ENCODE results near the gene CCDC149. TPM values are rescaled to one million over a fixed set of nuclear protein-coding genes. Genes with fewer than 3 reads are reported as not detected.

CCDC149 gene
- total RNA-seq, 1 experiment from 2014 or later, result 3.6 TPM

DNA sequence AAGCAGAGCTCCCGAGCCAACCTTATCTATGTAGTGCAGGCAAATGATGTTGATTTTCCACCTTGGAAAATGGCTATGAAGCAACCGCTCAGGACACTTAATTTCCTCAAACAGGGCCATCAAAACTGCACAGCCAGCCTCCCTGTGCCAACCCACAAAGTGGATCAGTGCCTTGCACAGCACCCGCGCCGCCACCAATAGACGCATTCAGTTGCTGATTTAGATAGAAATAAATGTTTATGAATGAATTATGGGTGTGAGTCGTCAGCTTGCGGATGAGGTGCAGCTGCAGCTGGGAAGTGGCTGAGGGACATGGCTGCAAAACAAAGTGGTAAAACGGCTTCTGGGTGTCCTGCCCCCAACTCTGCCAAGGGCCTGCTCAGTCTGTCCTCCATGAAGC is 70.5 kb downstream of the CCDC149 start:
- TF ChIP-seq SIN3A (IDR thresholded peaks at IDR 0.05; ENCODE audit: borderline replicate concordance, insufficient read depth, low read depth, low read length) (no peak), TCF7L2 (IDR thresholded peaks at IDR 0.05; ENCODE audit: low read depth, low read length) (no peak), POLR2AphosphoS5 (IDR thresholded peaks at IDR 0.05; ENCODE audit: low read depth, low read length) (no peak)
- TF ChIP-seq, protein P1, sequence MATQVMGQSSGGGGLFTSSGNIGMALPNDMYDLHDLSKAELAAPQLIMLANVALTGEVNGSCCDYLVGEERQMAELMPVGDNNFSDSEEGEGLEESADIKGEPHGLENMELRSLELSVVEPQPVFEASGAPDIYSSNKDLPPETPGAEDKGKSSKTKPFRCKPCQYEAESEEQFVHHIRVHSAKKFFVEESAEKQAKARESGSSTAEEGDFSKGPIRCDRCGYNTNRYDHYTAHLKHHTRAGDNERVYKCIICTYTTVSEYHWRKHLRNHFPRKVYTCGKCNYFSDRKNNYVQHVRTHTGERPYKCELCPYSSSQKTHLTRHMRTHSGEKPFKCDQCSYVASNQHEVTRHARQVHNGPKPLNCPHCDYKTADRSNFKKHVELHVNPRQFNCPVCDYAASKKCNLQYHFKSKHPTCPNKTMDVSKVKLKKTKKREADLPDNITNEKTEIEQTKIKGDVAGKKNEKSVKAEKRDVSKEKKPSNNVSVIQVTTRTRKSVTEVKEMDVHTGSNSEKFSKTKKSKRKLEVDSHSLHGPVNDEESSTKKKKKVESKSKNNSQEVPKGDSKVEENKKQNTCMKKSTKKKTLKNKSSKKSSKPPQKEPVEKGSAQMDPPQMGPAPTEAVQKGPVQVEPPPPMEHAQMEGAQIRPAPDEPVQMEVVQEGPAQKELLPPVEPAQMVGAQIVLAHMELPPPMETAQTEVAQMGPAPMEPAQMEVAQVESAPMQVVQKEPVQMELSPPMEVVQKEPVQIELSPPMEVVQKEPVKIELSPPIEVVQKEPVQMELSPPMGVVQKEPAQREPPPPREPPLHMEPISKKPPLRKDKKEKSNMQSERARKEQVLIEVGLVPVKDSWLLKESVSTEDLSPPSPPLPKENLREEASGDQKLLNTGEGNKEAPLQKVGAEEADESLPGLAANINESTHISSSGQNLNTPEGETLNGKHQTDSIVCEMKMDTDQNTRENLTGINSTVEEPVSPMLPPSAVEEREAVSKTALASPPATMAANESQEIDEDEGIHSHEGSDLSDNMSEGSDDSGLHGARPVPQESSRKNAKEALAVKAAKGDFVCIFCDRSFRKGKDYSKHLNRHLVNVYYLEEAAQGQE (IDR thresholded peaks at IDR 0.05; ENCODE audit: insufficient read depth in 1 of 2, low read depth in 2 of 2, low read length in 1 of 2), result no peak
- TF ChIP-seq, protein P2, sequence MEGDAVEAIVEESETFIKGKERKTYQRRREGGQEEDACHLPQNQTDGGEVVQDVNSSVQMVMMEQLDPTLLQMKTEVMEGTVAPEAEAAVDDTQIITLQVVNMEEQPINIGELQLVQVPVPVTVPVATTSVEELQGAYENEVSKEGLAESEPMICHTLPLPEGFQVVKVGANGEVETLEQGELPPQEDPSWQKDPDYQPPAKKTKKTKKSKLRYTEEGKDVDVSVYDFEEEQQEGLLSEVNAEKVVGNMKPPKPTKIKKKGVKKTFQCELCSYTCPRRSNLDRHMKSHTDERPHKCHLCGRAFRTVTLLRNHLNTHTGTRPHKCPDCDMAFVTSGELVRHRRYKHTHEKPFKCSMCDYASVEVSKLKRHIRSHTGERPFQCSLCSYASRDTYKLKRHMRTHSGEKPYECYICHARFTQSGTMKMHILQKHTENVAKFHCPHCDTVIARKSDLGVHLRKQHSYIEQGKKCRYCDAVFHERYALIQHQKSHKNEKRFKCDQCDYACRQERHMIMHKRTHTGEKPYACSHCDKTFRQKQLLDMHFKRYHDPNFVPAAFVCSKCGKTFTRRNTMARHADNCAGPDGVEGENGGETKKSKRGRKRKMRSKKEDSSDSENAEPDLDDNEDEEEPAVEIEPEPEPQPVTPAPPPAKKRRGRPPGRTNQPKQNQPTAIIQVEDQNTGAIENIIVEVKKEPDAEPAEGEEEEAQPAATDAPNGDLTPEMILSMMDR (IDR thresholded peaks at IDR 0.05), result no peak
- no peak for DNase-seq (ENCODE audit: low read depth, low spot score)
- H3K27ac ChIP-seq (ENCODE audit: low read length), result no peak overlapping the region
- no peak overlapping the region for H3K4me3 ChIP-seq (ENCODE audit: low read depth in 2 of 2, low read length in 2 of 2)
- POLR2A ChIA-PET, result no interaction called here
- no peaks in the 10 kb centered on the region for H3K36me3 ChIP-seq (ENCODE audit: control insufficient read depth, insufficient read depth, low read length)
- ATAC-seq, result no peak
- in situ Hi-C loops (cut with HindIII; ENCODE audit: low pct_unique_long_range_greater_than_20kb, low sequenced_read_pairs), result no loop called here
- BruUV-seq (replicated peaks), result no TSS peak
- CTCF ChIA-PET, result no interaction called here
- intact Hi-C loops (cut with micrococcal nuclease; ENCODE audit: unreplicated experiment), result no loop called here
- no peaks in the 10 kb centered on the region for H3K9me3 ChIP-seq (ENCODE audit: control insufficient read depth, insufficient read depth, low read depth, low read length)
- H3K4me1 ChIP-seq (ENCODE audit: control insufficient read depth, insufficient read depth, low read length), result no peaks in the 10 kb centered on the region
- no peaks in the 10 kb centered on the region for H3K27me3 ChIP-seq (ENCODE audit: control insufficient read depth, insufficient read depth, low read length)

DNA sequence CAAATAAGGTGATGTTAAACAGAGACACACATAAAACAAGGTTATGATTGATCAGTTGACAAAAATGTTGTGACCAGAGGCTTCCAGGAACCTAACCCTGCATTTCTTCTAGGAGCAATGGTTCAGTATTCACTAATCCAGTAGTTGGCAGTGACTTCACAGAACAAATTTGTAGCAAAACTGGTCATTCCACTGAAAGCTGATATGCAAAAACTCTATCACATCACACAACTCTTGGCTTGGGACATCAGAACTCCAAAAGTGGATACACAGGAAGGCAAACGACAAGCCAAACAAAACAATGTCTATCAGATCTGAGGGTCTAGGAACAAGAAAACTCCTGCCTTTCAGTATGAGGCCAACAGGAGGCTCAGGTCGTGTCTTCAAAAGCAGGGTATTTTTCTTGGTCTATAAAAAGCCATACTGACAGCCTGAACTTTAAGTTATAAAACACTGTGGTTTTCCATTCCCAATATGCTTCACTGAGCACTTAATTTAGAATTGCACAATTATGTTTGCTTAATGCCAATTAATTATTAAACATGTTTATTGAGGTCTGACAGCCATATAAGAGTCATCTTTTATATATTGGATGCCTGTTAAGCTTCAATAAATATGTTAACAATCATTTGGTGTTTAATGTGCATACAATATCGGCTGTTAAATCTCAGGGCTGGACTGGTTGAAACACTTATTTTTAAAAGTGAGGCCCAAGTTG is 71.9 kb downstream of the CCDC149 start:
- Histone ChIP-seq H3K27me3 (ENCODE audit: control insufficient read depth, insufficient read depth, low read length) (no peaks in the 10 kb centered on the region), H3K4me1 (ENCODE audit: control insufficient read depth, insufficient read depth, low read length) (no peaks in the 10 kb centered on the region), H3K36me3 (ENCODE audit: control insufficient read depth, insufficient read depth, low read length) (no peaks in the 10 kb centered on the region), H3K27ac (ENCODE audit: low read length) (no peak overlapping the region), H3K4me3 (ENCODE audit: low read depth in 2 of 2, low read length in 2 of 2) (no peak overlapping the region), H3K9me3 (ENCODE audit: control insufficient read depth, insufficient read depth, low read depth, low read length) (no peaks in the 10 kb centered on the region)
- POLR2A ChIA-PET, result no interaction called here
- intact Hi-C loops (cut with micrococcal nuclease; ENCODE audit: unreplicated experiment) (no loop called here), in situ Hi-C loops (cut with HindIII; ENCODE audit: low pct_unique_long_range_greater_than_20kb, low sequenced_read_pairs) (no loop called here)
- DNase-seq (ENCODE audit: low read depth, low spot score) (no peak), ATAC-seq (no peak)
- no TSS peak for BruUV-seq (replicated peaks)
- TF ChIP-seq, protein P1 (IDR thresholded peaks at IDR 0.05; ENCODE audit: insufficient read depth in 1 of 2, low read depth in 2 of 2, low read length in 1 of 2), result no peak
- TF ChIP-seq TCF7L2 (IDR thresholded peaks at IDR 0.05; ENCODE audit: low read depth, low read length) (no peak), POLR2AphosphoS5 (IDR thresholded peaks at IDR 0.05; ENCODE audit: low read depth, low read length) (no peak), SIN3A (IDR thresholded peaks at IDR 0.05; ENCODE audit: borderline replicate concordance, insufficient read depth, low read depth, low read length) (no peak)
- TF ChIP-seq, protein P2 (IDR thresholded peaks at IDR 0.05), result no peak
- CTCF ChIA-PET, result no interaction called here

Data from Panc1 (cell line).